B cell (primary cell): Measurements from ENCODE around the gene PHYH. TPM values are rescaled to one million over a fixed set of nuclear protein-coding genes. Genes with fewer than 3 reads are reported as not detected.

ENCODE experiments used
- ATAC-seq: fragments of 200-7000 bp; cut with Tn5 transposase; one replicate; pipeline ENCODE4 v1.10.0; 2021; ENCODE audit warnings: low read depth, mild to moderate bottlenecking, moderate number of reproducible peaks, moderate library complexity
- CTCF ChIA-PET: fragments of 350-600 bp; sonication (Branson Sonifier 250); formaldehyde crosslinking; loops from one replicate; lab custom pipeline; 2021; ENCODE audit warnings: antibody characterized with exemption, inconsistent platforms; lab: Charles Lee
- POLR2A ChIA-PET: fragments of 350-600 bp; sonication (Branson Sonifier 250); formaldehyde crosslinking; loops from one replicate; lab custom pipeline; 2021; ENCODE audit warnings: antibody characterized with exemption; lab: Charles Lee
- DNase-seq: peaks from one replicate; pipeline ENCODE4 v3.0.0; 2013
- H2AFZ ChIP-seq: 2 replicates; pipeline ENCODE4 v1.6.1; 2012; ENCODE audit warnings: mild to moderate bottlenecking, low read depth, low read length; ENCODE audit not compliant: insufficient read depth, poor library complexity, severe bottlenecking
- H3K27ac ChIP-seq, 2 donors: 1 replicate in 1 of 2; 2 replicates in 1 of 2; pipeline ENCODE4 v1.5.1; 2012 to 2013; ENCODE audit warnings: low read length in 2 of 2, mild to moderate bottlenecking in 2 of 2, moderate library complexity in 1 of 2
- H3K27me3 ChIP-seq, 4 experiments: fragments of 200-600 bp in 1 of 4; sonication (generic) in 1 of 4; replicated peaks in 1 of 4; 1 replicate in 2 of 4; 2 replicates in 2 of 4; pipeline versions ENCODE4 v1.6.1 to v1.7.0; 2013 to 2016; ENCODE audit warnings: low read length in 3 of 4, mild to moderate bottlenecking in 2 of 4, mixed read lengths in 1 of 4, moderate library complexity in 1 of 4; ENCODE audit not compliant: insufficient read depth in 4 of 4, control insufficient read depth in 3 of 4; ENCODE audit errors: control extremely low read depth in 1 of 4
- H3K36me3 ChIP-seq, 2 experiments: replicated peaks in 1 of 2; 1 replicate in 1 of 2; 2 replicates in 1 of 2; pipeline versions ENCODE4 v1.6.1 to v1.7.1; 2013; ENCODE audit warnings: low read length in 1 of 2; ENCODE audit not compliant: insufficient read depth in 2 of 2, control insufficient read depth in 1 of 2; ENCODE audit errors: control extremely low read depth in 1 of 2, extremely low read depth in 1 of 2
- H3K4me1 ChIP-seq, 2 donors: fragments of 200-600 bp in 1 of 2; sonication (generic) in 1 of 2; 1 replicate in 1 of 2; 2 replicates in 1 of 2; pipeline versions ENCODE4 v1.5.1 to v1.6.1; 2013 to 2017; ENCODE audit warnings: low read length in 2 of 2; ENCODE audit not compliant: control insufficient read depth in 2 of 2, insufficient read depth in 2 of 2
- H3K4me2 ChIP-seq: replicated peaks from 2 replicates; pipeline ENCODE3; 2012; ENCODE audit warnings: mild to moderate bottlenecking, low read depth, low read length; ENCODE audit not compliant: poor library complexity, severe bottlenecking
- H3K4me3 ChIP-seq, 5 experiments: fragments of 200-600 bp in 1 of 5; sonication (generic) in 1 of 5; 1 replicate in 3 of 5; 2 replicates in 2 of 5; pipeline versions ENCODE4 v1.5.1 to v1.7.0; 2011 to 2016; ENCODE audit warnings: low read length in 4 of 5, mild to moderate bottlenecking in 4 of 5, low read depth in 2 of 5, control low read depth in 1 of 5, moderate library complexity in 1 of 5; ENCODE audit not compliant: insufficient read depth in 1 of 5; ENCODE audit errors: control extremely low read depth in 1 of 5, extremely low read depth in 1 of 5
- H3K79me2 ChIP-seq: fragments of 200-600 bp; sonication (generic); one replicate; pipeline ENCODE4 v1.6.0; 2016; ENCODE audit warnings: low read length; ENCODE audit not compliant: control insufficient read depth, insufficient read depth
- H3K9ac ChIP-seq: fragments of 200-600 bp; sonication (generic); 2 replicates; pipeline ENCODE4 v1.6.1; 2017; ENCODE audit warnings: mild to moderate bottlenecking, low read length, moderate library complexity
- H3K9me3 ChIP-seq, 3 donors: one replicate each; pipeline versions ENCODE4 v1.6.1 to v1.7.1; 2013; ENCODE audit warnings: low read length in 2 of 3; ENCODE audit not compliant: control insufficient read depth in 2 of 3, insufficient read depth in 1 of 3; ENCODE audit errors: control extremely low read depth in 1 of 3
- H4K20me1 ChIP-seq: 2 replicates; pipeline ENCODE4 v1.6.0; 2012; ENCODE audit warnings: mild to moderate bottlenecking, low read length; ENCODE audit not compliant: insufficient read depth, control insufficient read depth, poor library complexity, severe bottlenecking
- H3K27ac Mint-ChIP-seq: one replicate; pipeline ENCODE4 v1.8.0; 2021; ENCODE audit warnings: mixed read lengths
- H3K27me3 Mint-ChIP-seq: one replicate; pipeline ENCODE4 v1.8.0; 2021; ENCODE audit warnings: mixed read lengths
- H3K4me1 Mint-ChIP-seq: one replicate; pipeline ENCODE4 v1.8.0; 2021; ENCODE audit warnings: mixed read lengths
- H3K4me3 Mint-ChIP-seq: one replicate; pipeline ENCODE4 v1.8.0; 2021; ENCODE audit warnings: mixed read lengths
- H3K9me3 Mint-ChIP-seq: one replicate; pipeline ENCODE4 v1.8.0; 2022; ENCODE audit warnings: mixed read lengths; ENCODE audit not compliant: insufficient read depth
- CTCF ChIP-seq: fragments of 200-600 bp; IDR thresholded peaks from one replicate; pipeline ENCODE4 v1.8.0; 2022; ENCODE audit warnings: antibody characterized with exemption, mild to moderate bottlenecking
- EZH2 ChIP-seq: IDR thresholded peaks from 2 replicates; pipeline ENCODE4 v1.6.1; 2012; ENCODE audit warnings: borderline replicate concordance, low read depth, mild to moderate bottlenecking, moderate library complexity, low read length; ENCODE audit not compliant: insufficient read depth, poor library complexity, severe bottlenecking
- WGBS: methylation state at CpG from one replicate; pipeline ENCODE4 v1.1.5; 2013; ENCODE audit warnings: missing lambda C conversion rate; ENCODE audit not compliant: insufficient coverage; 5-methylcytosine and 5-hydroxymethylcytosine counted together
- intact Hi-C: fragments of 100-400 bp; cut with micrococcal nuclease; formaldehyde crosslinking; loops from one replicate; pipeline ENCODE4 v1.10.0; 2022
- polyA plus RNA-seq: library from polyadenylated mRNA; depleted of rRNA; stranded (reverse); fragments of >200 nt; gene quantifications from 2 replicates; pipeline ENCODE4 v1.2.3, GENCODE V29; 2012
- total RNA-seq, 2 donors: library from RNA; stranded (reverse); fragments of 120-200 nt in 1 of 2; gene quantifications; 1 replicate in 1 of 2; 2 replicates in 1 of 2; pipeline versions ENCODE4 v1.2.3 to v1.2.4, GENCODE V29; 2013 to 2022

The PHYH gene
- total and polyA plus RNA-seq, 2 donors (not counting 1 experiment from before 2014, with no cell fraction given), result 3.1 to 9.7 TPM

- Mint-ChIP-seq H3K9me3 (no peaks in the 10 kb centered on the region), H3K4me1 (peaks cover 57% of the 10 kb centered on the region), H3K27ac (peak overlapping the region; percentile 84), H3K4me3 (peak overlapping the region; percentile 76), H3K27me3 (peaks cover under 1% of the 10 kb centered on the region)
- H3K27ac ChIP-seq, result peak overlapping the region in 1 of 2 donors; percentile 56
- ChIA-PET POLR2A (no interaction called here), CTCF (interaction anchor here (1.0 to 1.3 kb wide), 2 partner anchors 18 to 92 kb away, joined by 3 to 4 read pairs; no protein-coding TSS in a partner anchor)
- peak overlapping the region; percentile 81 for H3K4me2 ChIP-seq
- no peak for TF ChIP-seq CTCF
- no peaks in the 10 kb centered on the region for H3K9me3 ChIP-seq
- H3K79me2 ChIP-seq, result peaks cover 44% of the 10 kb centered on the region
- intact Hi-C loops, result loop anchor here (1.0 to 2.0 kb wide), 2 partner anchors 45 to 239 kb away; partner anchors contain the start of gene PRPF18
- peak overlapping the region; percentile 77 for H3K9ac ChIP-seq
- H3K4me1 ChIP-seq, result peaks cover 26 to 38% of the 10 kb centered on the region in 2 donors
- under 1% methylated on average over 86 of the region's 109 CpGs for WGBS
- ATAC-seq (peak; percentile 67), DNase-seq (peak; percentile 88)
- H2AFZ ChIP-seq, result peak overlapping the region; percentile 74
- peak overlapping the region in 4 of 5 experiments; percentile 44 to 82 (median 62) for H3K4me3 ChIP-seq
- no peaks in the 10 kb centered on the region for H3K36me3 ChIP-seq
- peaks cover 0 to 24% (median 7%) of the 10 kb centered on the region in 4 experiments for H3K27me3 ChIP-seq
- no peaks in the 10 kb centered on the region for H4K20me1 ChIP-seq
These were observed 47.8 kb upstream of the PHYH start for GRCh38 chr10:13347500-13348156.

GRCh38 chr10:13347043-13347499 lies 47.2 kb upstream of the PHYH start:
- ATAC-seq (no peak), DNase-seq (no peak)
- Histone ChIP-seq H3K4me3 (peak overlapping the region; percentile 26 to 82 (median 61)), H2AFZ (peak overlapping the region; percentile 73), H3K9me3 (no peaks in the 10 kb centered on the region), H3K36me3 (no peaks in the 10 kb centered on the region), H3K79me2 (peaks cover 50% of the 10 kb centered on the region), H3K27ac (peak overlapping the region; percentile 54 to 82), H3K4me2 (peak overlapping the region; percentile 81), H3K27me3 (peaks cover 0 to 20% (median 6%) of the 10 kb centered on the region in 4 experiments), H3K9ac (peak overlapping the region; percentile 77), H3K4me1 (peaks cover 26 to 38% of the 10 kb centered on the region in 2 donors), H4K20me1 (no peaks in the 10 kb centered on the region)
- H3K4me3 Mint-ChIP-seq, result peak overlapping the region; percentile 81
- H3K27ac Mint-ChIP-seq, result peak overlapping the region; percentile 83
- intact Hi-C loops, result loop anchor here (1.0 kb wide), 1 partner anchor 45 kb away; no protein-coding TSS in a partner anchor
- TF ChIP-seq EZH2, result no peak
- no peak for TF ChIP-seq CTCF
- H3K9me3 Mint-ChIP-seq, result no peaks in the 10 kb centered on the region
- H3K27me3 Mint-ChIP-seq, result no peaks in the 10 kb centered on the region
- CTCF ChIA-PET, result interaction anchor here (1.0 kb wide), 1 partner anchor 17 kb away, joined by 3 read pairs; no protein-coding TSS in a partner anchor
- WGBS, result under 1% methylated on average over 47 of the region's 47 CpGs
- peaks cover 52% of the 10 kb centered on the region for H3K4me1 Mint-ChIP-seq
- POLR2A ChIA-PET, result no interaction called here
